Neural cell (in vitro differentiated cells): Measurements from ENCODE around the gene HPS1.

ENCODE experiments used
- CTCF ChIP-seq: fragments of 450-650 bp; IDR thresholded peaks from 2 replicates; pipeline ENCODE4 v1.5.1; 2014; ENCODE audit warnings: antibody characterized with exemption, mild to moderate bottlenecking, moderate library complexity; ENCODE audit not compliant: poor library complexity, severe bottlenecking
- MXI1 ChIP-seq: fragments of 450-650 bp; conservative IDR thresholded peaks from 2 replicates; pipeline ENCODE4 v1.6.1; 2014; ENCODE audit warnings: antibody characterized with exemption, mild to moderate bottlenecking; ENCODE audit not compliant: poor library complexity, severe bottlenecking
- REST ChIP-seq: IDR thresholded peaks from 2 replicates; pipeline ENCODE4 v1.6.1; 2012; ENCODE audit warnings: borderline replicate concordance

GRCh38 chr10:98463976-98464754 lies 17.4 kb upstream of the HPS1 start:
- no peak for TF ChIP-seq CTCF
- no peak for TF ChIP-seq MXI1
- TF ChIP-seq REST = no peak
